ENCODE data around the gene C11orf71. TPM values are rescaled to one million over a fixed set of nuclear protein-coding genes. Genes with fewer than 3 reads are reported as not detected.

The C11orf71 gene, protein sequence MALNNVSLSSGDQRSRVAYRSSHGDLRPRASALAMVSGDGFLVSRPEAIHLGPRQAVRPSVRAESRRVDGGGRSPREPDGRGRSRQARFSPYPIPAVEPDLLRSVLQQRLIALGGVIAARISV
- 1 to 10 TPM; 5.0 to 7.6 (median 6.4) TPM for total RNA-seq
- 10 to 100 TPM in 2 of 3 donors, 1 to 10 TPM in 1; 9.6 to 16.4 (median 12.6) TPM for polyA plus RNA-seq

DNA sequence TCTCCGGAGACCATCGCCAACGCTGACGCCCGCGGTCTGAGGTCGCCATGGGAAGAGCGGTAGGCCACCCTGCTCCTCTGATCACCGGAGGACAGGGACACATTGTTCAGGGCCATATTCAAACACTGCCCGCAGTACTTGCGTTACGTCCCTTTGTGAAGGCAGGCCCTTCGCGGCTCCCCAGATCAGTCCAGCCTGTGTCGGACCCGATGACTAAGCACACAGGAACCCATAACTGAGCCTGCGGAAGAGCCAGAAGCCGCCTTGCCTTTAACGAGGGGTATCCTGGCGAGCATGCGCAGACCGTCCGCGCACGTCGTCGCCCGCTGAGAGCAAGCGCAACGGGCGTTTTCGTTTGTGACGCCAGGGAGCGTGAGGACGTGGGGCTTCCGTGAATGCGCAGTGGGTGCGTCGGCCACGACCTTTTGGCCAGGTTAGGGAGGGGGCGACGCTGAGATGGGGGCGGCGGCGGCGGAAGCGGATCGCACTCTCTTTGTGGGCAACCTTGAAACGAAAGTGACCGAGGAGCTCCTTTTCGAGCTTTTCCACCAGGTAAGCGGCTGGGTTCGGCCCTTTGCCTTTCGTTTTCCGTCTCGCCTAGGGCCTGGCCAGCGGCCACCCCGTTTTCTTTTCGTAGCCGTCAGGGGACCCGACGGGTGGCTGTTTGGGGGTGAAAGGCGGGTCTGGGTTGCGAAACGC, at the start of gene C11orf71, which contains the start of gene RBM7:
C11orf71 (minus strand) TSS at position 296 of the 699 bp plus-strand sequence; CDS start at position 116, 180 bp downstream.
RBM7 (plus strand) TSS at position 451 of the 699 bp plus-strand sequence; CDS start at position 457, 6 bp downstream.
- peak within 1 kb of the TSS; percentile 64 to 86 (median 79) for H3K4me3 ChIP-seq
- peak; percentile 99 for DNase-seq
- no peaks in the 10 kb centered on the region for H3K9me3 ChIP-seq
- TF ChIP-seq POLR2AphosphoS5 (IDR thresholded peaks at IDR 0.05): peak; percentile 97 to 99 (median 97)
- peak; percentile 76 to 95 for TF ChIP-seq POLR2A (IDR thresholded peaks at IDR 0.05)
- peak in 2 of 4 donors; percentile 23 to 60 for TF ChIP-seq EP300 (IDR thresholded peaks at IDR 0.05)
- TF ChIP-seq, protein P1, sequence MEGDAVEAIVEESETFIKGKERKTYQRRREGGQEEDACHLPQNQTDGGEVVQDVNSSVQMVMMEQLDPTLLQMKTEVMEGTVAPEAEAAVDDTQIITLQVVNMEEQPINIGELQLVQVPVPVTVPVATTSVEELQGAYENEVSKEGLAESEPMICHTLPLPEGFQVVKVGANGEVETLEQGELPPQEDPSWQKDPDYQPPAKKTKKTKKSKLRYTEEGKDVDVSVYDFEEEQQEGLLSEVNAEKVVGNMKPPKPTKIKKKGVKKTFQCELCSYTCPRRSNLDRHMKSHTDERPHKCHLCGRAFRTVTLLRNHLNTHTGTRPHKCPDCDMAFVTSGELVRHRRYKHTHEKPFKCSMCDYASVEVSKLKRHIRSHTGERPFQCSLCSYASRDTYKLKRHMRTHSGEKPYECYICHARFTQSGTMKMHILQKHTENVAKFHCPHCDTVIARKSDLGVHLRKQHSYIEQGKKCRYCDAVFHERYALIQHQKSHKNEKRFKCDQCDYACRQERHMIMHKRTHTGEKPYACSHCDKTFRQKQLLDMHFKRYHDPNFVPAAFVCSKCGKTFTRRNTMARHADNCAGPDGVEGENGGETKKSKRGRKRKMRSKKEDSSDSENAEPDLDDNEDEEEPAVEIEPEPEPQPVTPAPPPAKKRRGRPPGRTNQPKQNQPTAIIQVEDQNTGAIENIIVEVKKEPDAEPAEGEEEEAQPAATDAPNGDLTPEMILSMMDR (IDR thresholded peaks at IDR 0.05): peak in 1 of 4 experiments; percentile 13
- intact Hi-C loops (cut with DNase I): loop anchor here (1.0 to 10.0 kb wide), 3 partner anchors 39 to 526 kb away; partner anchors contain the start of genes NNMT, REXO2 and USP28
- 0% methylated on average over 65 of the region's 65 CpGs for WGBS, 2 donors
- peaks cover 0 to 9% (median 1%) of the 10 kb centered on the region in 4 donors for H3K36me3 ChIP-seq
- no peaks in the 10 kb centered on the region for H3K27me3 ChIP-seq
- peak within 1 kb of the TSS; percentile 91 to 97 (median 92) for H3K27ac ChIP-seq
- peaks cover 0 to 57% (median 50%) of the 10 kb centered on the region in 4 donors for H3K4me1 ChIP-seq

DNA sequence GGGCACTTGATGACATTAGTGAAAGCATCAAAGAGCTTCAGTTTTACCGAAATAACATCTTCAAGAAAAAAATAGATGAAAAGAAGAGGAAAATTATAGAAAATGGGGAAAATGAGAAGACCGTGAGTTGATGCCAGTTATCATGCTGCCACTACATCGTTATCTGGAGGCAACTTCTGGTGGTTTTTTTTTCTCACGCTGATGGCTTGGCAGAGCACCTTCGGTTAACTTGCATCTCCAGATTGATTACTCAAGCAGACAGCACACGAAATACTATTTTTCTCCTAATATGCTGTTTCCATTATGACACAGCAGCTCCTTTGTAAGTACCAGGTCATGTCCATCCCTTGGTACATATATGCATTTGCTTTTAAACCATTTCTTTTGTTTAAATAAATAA, 49.5 kb upstream of the C11orf71 start:
- Histone ChIP-seq H3K27me3 (no peaks in the 10 kb centered on the region), H3K4me3 (no peak overlapping the region), H3K27ac (no peak overlapping the region), H3K9me3 (no peaks in the 10 kb centered on the region), H3K4me1 (peaks cover 0 to 26% (median 20%) of the 10 kb centered on the region in 4 donors), H3K36me3 (peaks cover 6 to 60% (median 19%) of the 10 kb centered on the region in 4 donors)
- 93 to 94% methylated on average over 6 of the region's 6 CpGs for WGBS, 2 donors
- intact Hi-C loops (cut with DNase I): no loop called here
- TF ChIP-seq, protein P1 (IDR thresholded peaks at IDR 0.05): no peak
- TF ChIP-seq EP300 (IDR thresholded peaks at IDR 0.05) (no peak), POLR2AphosphoS5 (IDR thresholded peaks at IDR 0.05) (no peak), POLR2A (IDR thresholded peaks at IDR 0.05) (no peak)
- DNase-seq: no peak

DNA sequence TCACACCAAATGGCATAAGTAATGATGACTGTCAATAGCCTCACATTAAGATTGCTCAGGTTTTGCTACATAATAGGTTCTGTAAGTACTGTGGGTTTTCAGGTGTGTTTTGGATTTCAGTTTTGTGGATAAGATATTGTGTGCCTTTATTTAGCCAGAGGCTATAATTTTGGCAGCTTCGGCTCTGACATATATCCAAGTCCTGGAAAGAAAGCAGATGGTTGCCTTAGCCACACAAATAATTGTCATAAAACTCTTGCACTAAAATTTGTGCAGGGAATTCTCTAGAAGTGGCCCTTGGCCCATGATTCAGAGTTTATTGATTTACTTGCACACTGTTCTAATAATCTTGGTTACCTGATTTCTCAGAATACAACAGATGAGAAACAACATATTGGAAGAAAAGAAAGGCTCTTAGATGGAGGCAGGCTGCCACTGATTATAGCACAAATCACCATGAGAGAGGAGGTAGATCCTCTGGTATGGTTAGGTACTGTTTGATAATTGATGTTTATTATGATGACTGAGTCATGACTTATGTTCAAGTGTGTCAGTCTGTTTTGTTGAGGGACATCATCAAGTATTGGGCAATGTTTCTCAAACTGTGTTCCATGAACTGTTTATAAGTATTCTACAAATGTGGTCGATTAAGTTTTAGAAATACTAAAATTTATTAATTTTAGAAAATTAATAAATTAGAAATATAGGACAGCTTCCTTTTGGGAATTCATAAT, 48.6 kb upstream of the C11orf71 start:
- peak in 2 of 4 donors; percentile 51 to 56 for TF ChIP-seq POLR2AphosphoS5 (IDR thresholded peaks at IDR 0.05)
- TF ChIP-seq POLR2A (IDR thresholded peaks at IDR 0.05): no peak
- peaks cover 6 to 62% (median 23%) of the 10 kb centered on the region in 4 donors for H3K36me3 ChIP-seq
- H3K4me3 ChIP-seq: no peak overlapping the region
- intact Hi-C loops (cut with DNase I): no loop called here
- peak overlapping the region in 2 of 4 donors; percentile 10 to 27 for H3K27ac ChIP-seq
- 64 to 78% methylated on average over 2 of the region's 2 CpGs for WGBS, 2 donors
- no peak for DNase-seq
- no peaks in the 10 kb centered on the region for H3K27me3 ChIP-seq
- peaks cover 0 to 26% (median 20%) of the 10 kb centered on the region in 4 donors for H3K4me1 ChIP-seq
- no peaks in the 10 kb centered on the region for H3K9me3 ChIP-seq

DNA sequence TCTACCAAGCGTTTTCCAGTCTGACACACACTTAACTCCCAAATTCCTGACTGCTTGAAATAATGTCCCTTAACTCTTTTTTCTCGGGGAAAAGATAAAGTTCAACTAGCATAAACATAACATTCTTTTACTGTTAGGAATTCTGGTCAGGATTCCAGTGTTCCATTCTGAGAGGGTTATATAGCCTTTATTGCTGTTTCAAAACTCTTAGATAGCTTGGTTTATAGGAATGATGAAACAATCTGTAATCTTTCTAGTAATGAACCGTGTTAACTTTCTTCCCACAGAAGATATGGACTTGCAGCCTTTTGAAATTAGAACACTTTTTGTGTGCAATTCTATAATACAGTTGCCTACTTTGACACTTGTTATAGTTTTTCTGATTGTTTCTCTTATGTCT, 47.6 kb upstream of the C11orf71 start:
- H3K4me1 ChIP-seq: peaks cover 2 to 26% (median 20%) of the 10 kb centered on the region in 4 donors
- no peaks in the 10 kb centered on the region for H3K27me3 ChIP-seq
- peaks cover 0 to 52% (median 24%) of the 10 kb centered on the region in 4 donors for H3K36me3 ChIP-seq
- 62 to 67% methylated on average over 3 of the region's 3 CpGs for WGBS, 2 donors
- intact Hi-C loops (cut with DNase I): no loop called here
- H3K27ac ChIP-seq: peak overlapping the region in 2 of 4 donors; percentile 0 to 27
- no peaks in the 10 kb centered on the region for H3K9me3 ChIP-seq
- TF ChIP-seq POLR2A (IDR thresholded peaks at IDR 0.05): no peak
- TF ChIP-seq, protein P1 (IDR thresholded peaks at IDR 0.05): no peak
- TF ChIP-seq POLR2AphosphoS5 (IDR thresholded peaks at IDR 0.05): no peak
- TF ChIP-seq EP300 (IDR thresholded peaks at IDR 0.05): no peak
- no peak for DNase-seq
- H3K4me3 ChIP-seq: no peak overlapping the region
